GM12892 (cell line): ENCODE measurements around the gene GAK.

Experiments used
- DNase-seq: peaks from one replicate; pipeline ENCODE4 v3.0.0; 2011; ENCODE audit not compliant: insufficient read length
- FAIRE-seq: peaks from 2 replicates; lab custom pipeline; 2011; peaks lifted over from hg19 to GRCh38; lab: Jason Lieb, UNC
- POLR2A ChIP-seq: IDR thresholded peaks from 2 replicates; pipeline ENCODE4 v1.6.1; 2011; ENCODE audit warnings: low read depth, low read length, control low read depth
- POLR2AphosphoS5 ChIP-seq: IDR thresholded peaks from 2 replicates; pipeline ENCODE4 v1.6.1; 2011; ENCODE audit warnings: low read depth, low read length, control low read depth
- TAF1 ChIP-seq: IDR thresholded peaks from 2 replicates; pipeline ENCODE4 v1.6.1; 2011; ENCODE audit warnings: low read depth, mild to moderate bottlenecking, control low read depth, low read length, borderline replicate concordance

Gene GAK

GRCh38 chr4:865121-865465 lies 67.0 kb downstream of the GAK start:
- DNase-seq (no peak), FAIRE-seq (no peak)
- TF ChIP-seq POLR2A: no peak
- TF ChIP-seq TAF1: no peak
- no peak for TF ChIP-seq POLR2AphosphoS5

GRCh38 chr4:864456-865120 lies 67.5 kb downstream of the GAK start:
- DNase-seq (no peak), FAIRE-seq (no peak)
- TF ChIP-seq POLR2AphosphoS5: no peak

- no peak for TF ChIP-seq POLR2A
- TF ChIP-seq TAF1: no peak
- no peak for TF ChIP-seq POLR2AphosphoS5
- no peak for DNase-seq
- FAIRE-seq: no peak
Measured at GRCh38 chr4:860561-860960, 71.6 kb downstream of the GAK start.

- TF ChIP-seq POLR2A: no peak
- no peak for TF ChIP-seq TAF1
- no peak for TF ChIP-seq POLR2AphosphoS5
- DNase-seq: no peak
- FAIRE-seq: no peak
Measured at GRCh38 chr4:859496-859895, 72.6 kb downstream of the GAK start.

- TF ChIP-seq POLR2AphosphoS5 (no peak), POLR2A (no peak), TAF1 (no peak)
- DNase-seq (no peak), FAIRE-seq (no peak)
Measured at GRCh38 chr4:858831-859451, 73.2 kb downstream of the GAK start.

- FAIRE-seq (no peak), DNase-seq (no peak)
- TF ChIP-seq POLR2A: no peak
- TF ChIP-seq POLR2AphosphoS5: no peak
- TF ChIP-seq TAF1: no peak
Measured at GRCh38 chr4:858041-858481, 74.1 kb downstream of the GAK start.

- TF ChIP-seq POLR2AphosphoS5: no peak
- no peak for FAIRE-seq
- no peak for DNase-seq
Measured at GRCh38 chr4:857461-857860, 74.7 kb downstream of the GAK start.

GRCh38 chr4:856225-856901 lies 75.8 kb downstream of the GAK start:
- no peak for FAIRE-seq
- TF ChIP-seq POLR2AphosphoS5 (peak; percentile 27; the same call in 1 of the 2 replicates), POLR2A (no peak), TAF1 (no peak)

GRCh38 chr4:855880-856224 lies 76.3 kb downstream of the GAK start:
- no peak for TF ChIP-seq TAF1
- TF ChIP-seq POLR2A: no peak
- TF ChIP-seq POLR2AphosphoS5: no peak
- DNase-seq (no peak), FAIRE-seq (no peak)

More at GRCh38 chr4:856225-856901, 75.8 kb downstream of the GAK start:
- no peak for DNase-seq

- TF ChIP-seq POLR2AphosphoS5 (no peak), TAF1 (no peak), POLR2A (no peak)
- DNase-seq (no peak), FAIRE-seq (no peak)
Measured at GRCh38 chr4:854356-854755, 77.8 kb downstream of the GAK start.

GRCh38 chr4:853416-853781 lies 78.7 kb downstream of the GAK start:
- TF ChIP-seq POLR2AphosphoS5: no peak
- TF ChIP-seq TAF1: no peak
- TF ChIP-seq POLR2A: no peak
- no peak for DNase-seq
- no peak for FAIRE-seq

GRCh38 chr4:851701-852430 lies 80.2 kb downstream of the GAK start:
- no peak for DNase-seq

More at GRCh38 chr4:851701-852430, 80.2 kb downstream of the GAK start:
- no peak for FAIRE-seq
- TF ChIP-seq POLR2A (no peak), TAF1 (no peak), POLR2AphosphoS5 (no peak)
